Tibial nerve (tissue), 4 donors: Measurements from ENCODE around the gene ANKMY2.

Experiments
- CTCF ChIP-seq, 5 experiments: fragments of 200-600 bp in 3 of 5; fragments of 450-650 bp in 2 of 5; sonication (generic) in 3 of 5; IDR thresholded peaks; one replicate each; pipeline ENCODE4 v1.5.1; 2016 to 2019; ENCODE audit warnings: antibody characterized with exemption in 5 of 5, mild to moderate bottlenecking in 3 of 5, moderate library complexity in 2 of 5
- EP300 ChIP-seq, 2 donors: sonication (generic); formaldehyde crosslinking; IDR thresholded peaks; one replicate each; pipeline ENCODE4 v1.6.1; 2017; ENCODE audit warnings: antibody characterized with exemption in 2 of 2, mild to moderate bottlenecking in 1 of 2
- POLR2A ChIP-seq, 2 donors: fragments of 450-650 bp; IDR thresholded peaks; one replicate each; pipeline ENCODE4 v1.6.1; 2017; ENCODE audit warnings: antibody characterized with exemption in 2 of 2, mild to moderate bottlenecking in 2 of 2, moderate library complexity in 2 of 2

GRCh38 chr7:16619979-16620408, 25.6 kb downstream of the ANKMY2 start:
- TF ChIP-seq CTCF (IDR thresholded peaks at IDR 0.05), result no peak
- TF ChIP-seq POLR2A (IDR thresholded peaks at IDR 0.05), result no peak
- TF ChIP-seq EP300 (IDR thresholded peaks at IDR 0.05), result no peak
